NCI-H187 treated with DMSO at 0.1 percent for 48 hours (cell line): ENCODE results near the gene GABBR2.

ENCODE experiments used
- DNase-seq: peaks from one replicate; lab custom pipeline; 2025; lab: John Stamatoyannopoulos, UW

The GABBR2 gene

GRCh38 chr9:98708933-98709911, at the start of gene GABBR2:
GABBR2 (minus strand) TSS chr9:98708935; CDS start chr9:98708737, 198 bp downstream.
- DNase-seq: no peak

DNA sequence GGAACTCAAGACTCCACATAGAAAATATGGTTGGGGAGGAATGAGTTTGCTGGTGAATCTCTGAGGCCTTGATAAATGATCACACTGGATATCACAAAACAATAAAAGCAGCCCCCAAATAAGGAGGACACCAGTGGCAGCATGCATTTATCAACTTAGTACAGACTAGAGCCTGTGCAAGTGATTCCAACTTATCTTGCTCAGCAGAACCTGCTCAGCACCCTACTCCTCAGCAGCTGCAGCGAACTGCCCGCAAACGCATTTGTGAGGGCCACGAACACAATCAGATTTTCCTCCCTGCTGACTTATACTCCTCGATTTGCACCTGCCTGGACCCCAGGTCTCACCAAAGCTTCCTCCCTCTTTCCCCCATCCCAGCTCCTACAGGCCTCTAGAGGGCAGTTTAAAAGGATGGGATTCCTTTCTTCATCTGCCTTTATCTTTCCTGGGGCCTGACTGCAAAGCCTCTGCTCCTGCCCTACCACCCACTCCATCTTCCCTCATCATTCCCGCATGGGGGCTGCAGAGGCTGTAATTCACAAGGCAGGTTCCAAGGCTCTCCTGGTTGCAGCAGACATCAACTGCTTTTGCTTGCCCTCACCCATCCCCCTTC, 46.4 kb upstream of the GABBR2 start:
- DNase-seq: no peak

DNA sequence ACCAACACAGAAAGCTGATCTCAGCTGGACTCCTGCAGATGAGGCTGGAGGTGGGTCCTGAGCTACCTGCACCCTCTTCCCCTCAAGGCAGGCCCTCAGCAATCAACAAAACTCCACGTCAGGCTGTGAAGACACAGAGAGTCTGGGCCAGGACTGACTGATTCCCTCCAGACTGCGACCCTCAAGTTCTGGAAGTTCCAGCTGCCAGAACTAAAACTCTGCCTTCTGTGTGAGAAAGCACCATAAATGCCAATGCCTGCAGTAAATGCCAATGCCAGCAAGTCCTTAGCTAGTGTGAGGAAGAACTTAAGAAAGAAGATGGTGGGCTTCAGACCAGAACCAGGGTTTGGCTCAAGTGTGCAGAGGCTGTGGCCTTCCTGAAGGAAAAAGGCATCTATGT, 42.5 kb upstream of the GABBR2 start:
- DNase-seq: no peak

- no peak for DNase-seq
Measured at GRCh38 chr9:98750364-98751060, 41.8 kb upstream of the GABBR2 start.

DNA sequence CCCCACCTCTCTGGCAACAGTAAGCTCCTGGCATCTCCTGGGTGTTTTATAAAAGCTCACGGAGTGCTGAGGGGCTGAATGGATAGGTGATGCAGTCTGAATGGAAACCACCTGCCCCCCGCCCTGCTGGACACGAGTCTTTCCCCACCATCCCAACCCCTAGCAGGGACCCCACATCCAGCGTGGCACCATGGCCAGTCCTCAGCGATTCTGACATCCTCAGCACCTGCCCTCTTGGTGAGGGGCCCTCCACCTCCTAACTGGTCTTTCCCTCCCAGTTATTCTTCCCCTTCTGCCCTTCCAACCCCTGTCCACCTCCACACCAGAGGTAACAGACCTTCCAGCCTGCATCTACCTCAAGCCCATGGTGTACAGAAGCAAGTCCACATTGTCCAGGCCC, 38.7 kb upstream of the GABBR2 start:
- DNase-seq: no peak

GRCh38 chr9:98745470-98745869, 36.7 kb upstream of the GABBR2 start:
- no peak for DNase-seq

DNA sequence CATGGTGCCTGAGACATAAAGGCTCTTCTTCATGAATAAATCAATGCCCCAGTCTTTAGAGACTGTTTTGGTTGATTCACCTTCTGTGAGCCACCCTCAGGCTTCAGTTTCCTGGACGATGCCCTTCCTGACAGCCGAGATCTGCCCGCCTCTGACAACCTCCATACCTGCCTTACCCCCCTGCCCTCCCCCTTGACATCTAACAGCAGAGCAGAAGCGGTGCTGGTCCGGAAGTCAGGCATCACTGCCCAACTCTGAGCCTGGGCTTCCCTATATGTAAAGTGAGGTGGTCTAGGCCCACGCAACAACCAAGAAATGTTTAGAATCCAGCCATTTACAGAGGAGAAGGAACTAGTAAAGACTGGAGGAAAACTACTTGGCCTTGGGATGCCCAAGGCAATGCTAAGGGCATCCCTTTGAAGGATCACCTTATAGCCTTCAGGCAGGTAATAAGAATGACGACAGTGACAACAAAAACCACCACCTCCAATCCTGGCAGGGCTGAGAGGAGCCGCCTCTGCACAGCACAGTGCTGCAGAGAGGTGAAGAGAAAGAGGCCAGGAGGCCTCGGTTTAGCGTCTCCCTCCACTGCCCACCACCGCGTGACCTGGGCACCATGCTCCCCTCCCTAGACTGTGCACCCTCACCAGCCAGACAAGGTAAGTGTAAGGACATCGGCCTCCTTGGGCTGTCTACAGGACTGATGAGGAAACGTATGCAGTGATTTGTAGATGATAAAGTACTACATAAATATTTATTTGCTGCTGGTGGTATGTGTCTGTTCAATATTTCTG, 35.3 kb upstream of the GABBR2 start:
- no peak for DNase-seq

- DNase-seq: no peak
Measured at GRCh38 chr9:98743329-98743728, 34.6 kb upstream of the GABBR2 start.

- no peak for DNase-seq
Measured at GRCh38 chr9:98742325-98743280, 33.9 kb upstream of the GABBR2 start.

DNA sequence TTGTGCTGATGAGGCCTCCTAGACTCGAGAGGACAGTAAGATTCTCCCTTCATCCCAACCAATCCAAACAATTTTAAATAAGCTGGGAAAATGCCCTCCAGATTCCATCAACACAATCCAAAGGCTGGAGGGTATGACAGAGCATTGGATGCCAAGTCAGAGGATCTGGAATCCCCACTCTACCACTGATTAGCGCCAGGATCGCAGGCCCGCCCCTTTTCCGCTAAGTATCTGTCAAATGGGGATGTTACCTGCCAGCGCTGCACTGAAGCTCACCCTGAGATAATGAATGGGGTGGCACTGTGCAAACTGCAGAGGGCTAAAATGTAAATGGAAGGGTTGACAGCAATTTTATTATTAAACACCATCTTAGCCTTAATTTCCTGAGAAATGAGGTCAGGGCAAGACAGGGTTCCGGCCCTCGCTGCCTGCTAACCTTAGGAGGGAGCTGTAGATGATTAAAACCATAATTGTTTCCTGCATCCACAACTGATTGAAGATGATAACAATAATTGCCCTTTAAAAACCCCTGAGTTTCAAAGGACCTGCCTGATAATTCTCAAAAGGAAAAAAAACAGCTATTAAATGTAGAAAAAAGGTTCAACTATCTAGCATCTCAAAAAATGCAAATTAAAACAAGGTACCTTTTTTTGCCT, 31.6 kb upstream of the GABBR2 start:
- DNase-seq: no peak

- no peak for DNase-seq
Measured at GRCh38 chr9:98738741-98739140, 30.0 kb upstream of the GABBR2 start.

GRCh38 chr9:98736226-98736625, 27.5 kb upstream of the GABBR2 start:
- DNase-seq: no peak

- no peak for DNase-seq
Measured at GRCh38 chr9:98732801-98733200, 24.1 kb upstream of the GABBR2 start.

- DNase-seq: no peak
Measured at GRCh38 chr9:98732091-98732490, 23.4 kb upstream of the GABBR2 start.

- DNase-seq: no peak
Measured at GRCh38 chr9:98730871-98731270, 22.1 kb upstream of the GABBR2 start.

GRCh38 chr9:98728500-98728899, 19.8 kb upstream of the GABBR2 start:
- no peak for DNase-seq

DNA sequence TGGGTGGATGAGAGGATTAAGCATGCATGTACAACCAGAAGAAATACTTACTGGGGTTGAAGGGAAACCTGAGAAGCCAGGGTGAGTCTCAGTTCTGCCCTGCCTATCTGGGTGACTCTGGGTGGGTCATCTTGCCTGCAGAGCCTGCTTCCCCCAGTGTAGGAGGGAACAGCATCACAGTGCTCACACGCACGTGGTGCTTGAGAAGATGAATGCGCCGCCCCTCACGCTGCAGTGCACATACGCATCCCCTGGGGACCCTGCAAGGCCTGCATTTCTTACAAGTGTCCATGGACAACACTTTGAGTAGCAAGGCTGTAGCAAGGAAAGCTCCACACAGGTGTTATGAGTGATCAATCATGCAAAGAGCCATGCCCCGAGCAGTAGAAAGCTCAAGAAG, 18.7 kb upstream of the GABBR2 start:
- DNase-seq: no peak

DNA sequence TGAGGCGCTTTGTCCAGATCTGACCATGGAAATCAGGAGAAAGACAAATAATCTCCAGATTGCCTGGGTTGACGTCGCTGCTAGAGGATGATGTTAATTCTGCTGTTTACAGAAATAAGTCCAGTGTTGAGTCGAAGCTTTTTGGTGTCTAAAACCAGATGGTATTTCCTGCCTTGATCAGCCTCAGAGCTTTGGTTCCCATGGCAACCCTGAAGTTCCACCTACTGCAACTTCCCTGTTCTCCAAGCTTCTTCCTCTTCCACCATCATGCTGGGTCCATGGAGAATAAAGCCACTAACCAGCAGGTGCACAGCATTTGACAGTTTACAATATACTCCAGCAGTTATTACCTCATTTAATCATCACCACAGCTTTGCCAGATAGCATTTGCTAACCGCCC, 18.0 kb upstream of the GABBR2 start:
- no peak for DNase-seq

DNA sequence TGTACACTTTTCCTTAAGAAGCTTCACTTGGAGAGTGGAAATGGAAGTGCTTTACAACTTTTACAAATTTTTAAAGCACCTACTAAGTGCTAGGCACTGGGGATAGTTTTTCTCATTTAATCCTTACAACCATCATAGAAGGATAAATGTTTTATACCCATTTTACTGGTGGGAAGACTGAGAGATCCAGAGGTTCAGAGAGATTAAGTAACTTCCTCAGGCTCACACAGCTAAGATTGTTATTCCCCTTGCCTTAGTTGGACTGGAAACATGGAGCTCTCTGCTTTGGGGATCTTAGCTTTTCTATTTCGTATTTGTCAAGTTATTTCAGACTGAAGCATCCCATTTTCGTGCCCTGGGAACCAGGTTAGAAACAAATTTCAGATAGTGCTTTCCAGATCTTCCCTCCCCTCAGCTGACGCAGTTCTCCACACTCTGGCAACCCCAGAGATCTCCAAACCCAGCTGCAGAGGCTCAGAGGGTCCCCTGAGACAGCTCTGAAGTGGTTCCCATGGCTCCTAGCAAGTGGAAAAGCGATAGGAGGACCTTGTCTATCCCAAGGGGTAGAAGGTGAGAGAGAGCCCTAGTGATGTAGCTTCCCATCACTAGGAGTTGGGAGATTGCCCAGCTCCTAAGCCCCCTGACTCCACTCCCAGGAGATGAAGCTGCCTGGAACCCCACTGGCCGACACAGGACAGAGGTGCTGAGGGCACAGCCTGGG, 16.2 kb upstream of the GABBR2 start:
- no peak for DNase-seq

- DNase-seq: no peak
Measured at GRCh38 chr9:98721643-98722042, 12.9 kb upstream of the GABBR2 start.
